ENCODE results near the gene STK38L. TPM values are rescaled to one million over a fixed set of nuclear protein-coding genes. Genes with fewer than 3 reads are reported as not detected.
A peak's percentile ranks its signal among the peaks of the same experiment; 100 is the strongest.

Gene STK38L
- total and polyA plus RNA-seq, 2 of the 4 experiments (the other 2 are of a cell fraction): 5.1 to 7.2 TPM

GRCh38 chr12:27243804-27244688 lies at the start of gene STK38L (continued):
- TF ChIP-seq, protein P1, sequence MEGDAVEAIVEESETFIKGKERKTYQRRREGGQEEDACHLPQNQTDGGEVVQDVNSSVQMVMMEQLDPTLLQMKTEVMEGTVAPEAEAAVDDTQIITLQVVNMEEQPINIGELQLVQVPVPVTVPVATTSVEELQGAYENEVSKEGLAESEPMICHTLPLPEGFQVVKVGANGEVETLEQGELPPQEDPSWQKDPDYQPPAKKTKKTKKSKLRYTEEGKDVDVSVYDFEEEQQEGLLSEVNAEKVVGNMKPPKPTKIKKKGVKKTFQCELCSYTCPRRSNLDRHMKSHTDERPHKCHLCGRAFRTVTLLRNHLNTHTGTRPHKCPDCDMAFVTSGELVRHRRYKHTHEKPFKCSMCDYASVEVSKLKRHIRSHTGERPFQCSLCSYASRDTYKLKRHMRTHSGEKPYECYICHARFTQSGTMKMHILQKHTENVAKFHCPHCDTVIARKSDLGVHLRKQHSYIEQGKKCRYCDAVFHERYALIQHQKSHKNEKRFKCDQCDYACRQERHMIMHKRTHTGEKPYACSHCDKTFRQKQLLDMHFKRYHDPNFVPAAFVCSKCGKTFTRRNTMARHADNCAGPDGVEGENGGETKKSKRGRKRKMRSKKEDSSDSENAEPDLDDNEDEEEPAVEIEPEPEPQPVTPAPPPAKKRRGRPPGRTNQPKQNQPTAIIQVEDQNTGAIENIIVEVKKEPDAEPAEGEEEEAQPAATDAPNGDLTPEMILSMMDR (conservative IDR thresholded peaks at IDR 0.05; ENCODE audit: low read depth, low read length): peak; percentile 49
- TF ChIP-seq SMC3 (IDR thresholded peaks at IDR 0.05; ENCODE audit: low read depth, low read length): peak; percentile 36
- TF ChIP-seq MAZ (IDR thresholded peaks at IDR 0.05; ENCODE audit: borderline replicate concordance, low read depth, low read length): peak; percentile 75; the same call in 1 of the 2 replicates
- no peak for TF ChIP-seq MAFK (IDR thresholded peaks at IDR 0.05; ENCODE audit: low read depth, low read length)

Data from IMR-90 (cell line).